Activated CD4-positive, alpha-beta T cell treated with anti-CD3 and anti-CD28 coated beads, Interleukin-2, Interleukin-4, amounts not matched to agents 100 ng/mL and 50 ng/mL, durations not matched to agents 16 hours and 8 hours (primary cell): Measurements from ENCODE around the gene MRPS33.
"Not testable (repeated sequence)": the region's sequence is repeated elsewhere in the genome, so short reads cannot be mapped to it uniquely, and the experiment has no call there.

ENCODE experiments used
- DNase-seq: peaks from one replicate; pipeline ENCODE4 v3.0.0-alpha.2; 2020; ENCODE audit warnings: low spot score

The MRPS33 gene

DNA sequence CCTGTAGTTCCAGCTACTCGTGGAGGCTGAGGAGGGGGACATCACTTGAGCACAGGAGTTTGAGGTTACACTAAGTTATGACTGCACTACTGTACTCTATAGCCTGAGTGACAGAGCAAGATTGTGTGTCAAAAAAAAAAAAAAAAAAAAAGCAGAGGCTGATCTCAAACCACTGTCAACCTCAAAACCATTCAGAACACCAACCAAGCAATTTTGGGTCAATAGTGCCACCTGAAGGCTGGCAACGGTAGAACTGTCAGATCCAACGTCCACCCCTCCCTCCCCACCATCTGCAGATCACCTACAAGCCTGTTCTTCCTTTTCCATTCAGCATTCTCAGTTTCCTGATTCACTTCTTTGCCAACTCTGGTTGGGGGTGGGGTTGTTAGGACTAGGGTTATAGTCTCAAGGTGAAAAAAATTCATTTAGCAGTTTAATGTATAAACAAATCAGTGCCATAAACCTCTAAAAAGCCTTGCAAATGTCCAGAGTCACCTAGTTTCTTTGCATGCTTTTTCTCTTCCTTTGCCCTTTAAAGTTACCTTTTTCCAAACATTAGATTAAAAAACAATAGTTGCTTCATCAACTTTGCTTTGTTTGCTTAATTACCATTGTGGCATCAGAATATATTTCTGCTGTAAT is 2.6 kb downstream of the MRPS33 start:
- peak; percentile 85 for DNase-seq

- DNase-seq, result no peak
Measured at GRCh38 chr7:141011443-141011842, 3.3 kb downstream of the MRPS33 start.

DNA sequence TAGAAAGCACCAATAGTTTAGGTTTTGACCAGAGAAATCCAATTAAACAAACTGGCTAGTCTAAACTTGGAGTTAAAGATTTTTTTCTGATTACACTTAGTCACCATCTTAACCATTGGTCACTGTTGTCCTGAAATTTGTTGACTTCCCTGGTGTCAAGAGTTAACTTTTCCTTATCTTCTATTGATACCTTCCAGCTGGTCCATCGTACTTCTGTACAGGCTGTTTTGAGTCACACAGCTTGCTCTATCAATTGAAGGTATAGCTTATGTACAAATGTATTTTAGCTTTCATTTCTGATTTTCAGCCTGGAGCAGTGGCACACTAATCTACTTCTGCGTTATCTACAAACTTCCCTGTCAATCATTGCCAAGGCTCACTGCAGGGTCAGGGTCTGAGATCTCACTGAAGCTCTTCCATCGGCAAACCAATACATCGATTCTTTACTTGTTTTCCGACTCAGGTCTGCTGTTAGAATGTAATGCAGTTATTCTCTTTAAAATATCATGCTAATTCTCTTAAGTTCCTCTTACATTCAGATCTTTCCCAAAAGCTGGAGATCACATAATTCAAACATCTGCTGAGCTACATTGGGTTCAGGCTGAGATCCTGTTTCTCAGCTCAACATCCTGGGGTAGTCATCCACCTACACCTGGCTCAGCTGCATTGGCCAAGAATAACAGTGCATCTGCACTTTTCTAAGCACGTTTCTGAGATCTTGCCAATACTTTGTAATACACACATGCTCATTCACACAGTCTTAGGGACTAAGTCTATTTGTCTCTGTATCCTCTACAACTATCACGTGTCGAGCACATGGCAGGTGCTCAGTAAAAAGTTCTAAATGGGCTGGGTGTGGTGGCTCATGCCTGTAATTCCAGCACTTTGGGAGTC is 11.3 kb downstream of the MRPS33 start:
- no peak for DNase-seq

GRCh38 chr7:141001546-141001945 is 13.2 kb downstream of the MRPS33 start:
- no peak for DNase-seq

GRCh38 chr7:141001122-141001521 is 13.6 kb downstream of the MRPS33 start:
- DNase-seq, result no peak

GRCh38 chr7:140998715-140999114 is 16.0 kb downstream of the MRPS33 start:
- no peak for DNase-seq

GRCh38 chr7:140992422-140992821 is 22.3 kb downstream of the MRPS33 start:
- no peak for DNase-seq

- DNase-seq, result no peak
Measured at GRCh38 chr7:140990193-140990962, 24.4 kb downstream of the MRPS33 start.

DNA sequence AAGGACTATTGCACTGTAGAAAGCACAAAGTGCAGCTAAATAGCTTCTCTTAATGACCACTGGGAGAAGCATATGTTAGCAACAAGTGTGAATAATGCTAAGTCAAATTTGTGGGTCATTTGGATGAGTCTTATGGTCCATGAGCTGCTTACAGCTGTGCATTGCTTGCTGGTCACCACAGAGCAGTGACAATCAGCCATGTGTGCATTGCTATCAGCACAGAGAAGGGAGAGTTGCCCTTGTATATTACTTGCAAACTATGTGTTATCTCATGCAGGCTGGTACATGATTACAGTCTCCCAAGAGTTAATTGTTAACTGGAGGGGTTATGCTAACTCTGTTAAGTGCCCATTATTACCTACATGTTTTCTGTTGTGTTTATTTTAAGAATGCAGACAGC is 25.7 kb downstream of the MRPS33 start:
- no peak for DNase-seq

DNA sequence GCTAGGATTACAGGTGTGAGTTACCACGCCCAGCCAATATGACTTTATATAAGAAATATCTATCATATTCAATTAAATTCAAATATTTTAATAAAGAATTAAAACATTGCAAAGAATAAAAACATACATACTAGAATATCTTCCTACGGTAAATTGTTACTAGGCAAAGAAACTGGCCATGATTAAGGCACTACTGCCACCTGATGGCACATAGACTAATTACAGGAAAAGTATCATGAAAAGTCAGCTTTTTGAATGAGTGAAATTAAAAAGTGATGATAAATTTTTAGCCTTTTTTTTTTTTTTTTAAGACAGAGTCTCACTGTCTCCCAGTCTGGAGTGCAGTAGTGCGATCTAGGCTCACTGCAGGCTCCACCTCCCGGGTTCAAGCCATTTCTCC is 30.9 kb downstream of the MRPS33 start:
- DNase-seq, result peak; percentile 19

DNA sequence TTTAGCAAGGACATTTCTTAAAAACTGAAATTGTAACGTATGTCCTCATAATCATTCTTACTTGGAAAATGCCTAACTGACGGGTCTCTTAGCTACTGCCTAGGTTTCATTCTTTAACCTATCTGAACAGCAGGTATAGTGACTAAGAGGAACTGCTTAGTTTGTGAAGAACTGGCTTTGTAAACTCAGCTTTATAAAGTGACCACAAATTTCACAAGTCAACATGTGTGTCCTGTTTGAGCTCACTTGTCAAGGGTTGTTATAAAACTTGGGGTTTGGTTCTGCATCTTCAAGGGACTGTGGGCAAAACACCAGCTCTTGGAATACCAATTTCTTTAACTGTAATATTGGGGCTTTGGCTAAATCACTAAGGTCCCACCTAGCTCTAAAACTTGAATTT is 32.2 kb downstream of the MRPS33 start:
- no peak for DNase-seq

GRCh38 chr7:140981951-140982350 is 32.8 kb downstream of the MRPS33 start:
- no peak for DNase-seq

DNA sequence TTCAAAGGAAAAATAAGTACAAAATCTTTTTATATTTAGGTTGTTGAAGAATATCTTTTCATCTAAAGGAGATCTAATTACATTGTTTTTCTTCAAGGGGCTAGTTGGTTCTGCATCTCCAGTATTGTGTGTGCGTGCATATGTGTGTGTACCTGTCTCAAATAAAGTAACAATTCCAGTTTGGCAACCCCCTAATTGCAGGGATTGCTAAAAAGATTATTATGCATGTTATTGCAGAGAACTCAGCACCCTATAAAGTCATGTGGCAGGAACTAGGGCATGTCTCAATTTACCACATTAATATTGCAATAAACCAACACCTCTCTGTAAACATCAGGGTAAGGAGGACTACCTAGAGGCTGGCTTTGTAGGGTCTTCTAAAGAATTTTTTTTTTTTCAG is 37.0 kb downstream of the MRPS33 start:
- DNase-seq, result no peak

DNA sequence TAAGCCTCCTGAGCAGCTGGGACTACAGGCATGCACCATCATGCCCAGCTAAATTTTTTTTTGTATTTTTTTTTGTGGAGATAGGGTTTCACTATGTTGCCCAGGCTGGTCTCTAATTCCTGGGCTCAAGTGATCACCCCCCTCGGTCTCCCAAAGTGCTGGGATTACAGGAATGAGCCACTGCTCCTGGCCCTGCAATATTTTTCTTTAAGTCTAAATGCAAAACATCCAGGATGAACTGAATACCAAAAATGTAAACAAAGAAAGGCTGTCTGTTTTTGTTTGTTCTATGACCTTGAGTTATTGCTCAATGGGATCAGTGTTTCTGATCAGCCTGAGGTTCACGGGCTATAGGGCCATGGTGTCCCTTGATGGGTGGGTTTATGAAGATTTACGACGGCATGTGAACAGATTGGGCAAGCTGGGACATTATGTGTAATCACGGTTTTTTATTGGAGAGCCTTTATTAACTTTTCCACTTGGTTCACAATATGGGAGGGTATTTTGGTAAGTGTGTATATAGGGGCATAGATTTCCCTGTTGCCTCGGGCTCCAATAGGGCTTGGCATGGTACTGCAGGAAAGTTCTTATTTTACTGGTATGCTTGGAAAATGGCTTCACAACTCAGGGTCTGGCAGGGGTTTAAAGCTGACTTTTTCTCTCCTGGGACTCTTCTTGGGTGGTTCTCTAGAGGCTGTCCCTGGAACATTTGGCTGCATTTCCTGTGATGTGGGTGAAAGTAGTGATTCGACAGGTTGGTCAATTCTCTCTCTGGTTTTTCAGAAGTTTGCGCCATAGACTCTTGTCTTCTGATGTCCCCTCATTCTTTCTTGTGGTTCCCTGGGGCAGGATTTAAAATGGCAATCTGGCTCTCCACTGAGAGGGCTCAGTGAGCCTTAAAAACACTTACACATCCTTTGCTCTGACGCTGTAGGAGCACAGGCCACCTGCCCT is 41.6 kb downstream of the MRPS33 start:
- no peak for DNase-seq

GRCh38 chr7:140972344-140972743 is 42.4 kb downstream of the MRPS33 start:
- no peak for DNase-seq

- DNase-seq, result no peak
Measured at GRCh38 chr7:140967438-140967837, 47.3 kb downstream of the MRPS33 start.

DNA sequence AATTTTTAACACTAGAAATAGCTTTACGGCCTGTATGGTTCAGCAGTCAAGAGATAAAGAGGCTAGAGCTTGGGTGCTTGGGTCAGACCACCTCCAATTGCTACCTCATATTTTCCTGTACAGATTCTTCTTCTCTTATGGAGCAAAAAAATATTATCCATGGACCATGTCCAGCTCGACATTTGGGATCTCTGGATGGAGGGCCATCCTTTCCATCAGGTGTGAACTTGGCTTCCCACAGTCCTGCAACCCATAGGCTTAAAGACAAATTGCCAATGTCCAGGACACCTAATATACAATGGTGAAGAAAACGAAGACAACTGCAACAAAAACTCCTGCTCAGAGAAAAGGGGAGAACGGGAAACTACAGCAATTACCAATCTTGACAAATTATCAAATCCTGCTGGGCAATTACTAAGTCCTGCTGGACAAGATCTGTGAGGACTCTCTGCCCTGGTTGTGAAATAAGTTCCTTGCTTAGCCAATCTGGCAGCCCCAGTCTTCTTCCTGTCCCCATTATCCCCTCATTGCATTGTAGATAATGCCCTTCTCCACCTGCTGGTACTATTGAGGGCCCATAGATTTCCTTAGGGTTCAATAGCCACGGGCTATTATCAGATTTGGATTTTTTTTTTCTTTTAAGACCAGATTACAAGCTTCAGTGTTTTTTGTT is 48.1 kb downstream of the MRPS33 start:
- no peak for DNase-seq

GRCh38 chr7:140961117-140961516 is 53.6 kb downstream of the MRPS33 start:
- no peak for DNase-seq

DNA sequence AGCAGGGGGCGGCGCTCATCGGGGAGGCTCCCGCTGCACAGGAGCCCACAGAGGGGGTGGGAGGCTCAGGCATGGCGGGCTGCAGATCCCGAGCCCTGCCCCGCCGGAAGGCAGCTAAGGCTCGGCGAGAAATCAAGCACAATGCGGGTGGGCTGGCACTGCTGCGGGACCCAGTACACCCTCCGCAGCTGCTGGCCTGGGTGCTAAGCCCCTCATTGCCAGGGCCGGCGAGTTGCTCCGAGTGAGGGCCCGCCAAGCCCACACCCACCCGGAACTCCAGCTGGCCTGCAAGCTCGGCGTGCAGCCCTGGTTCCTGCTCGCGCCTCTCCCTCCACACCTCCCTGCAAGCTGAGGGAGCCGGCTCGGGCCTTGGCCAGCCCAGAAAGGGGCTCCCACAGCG is 57.8 kb downstream of the MRPS33 start:
- not testable (repeated sequence) for DNase-seq
